GM19043 (cell line): ENCODE measurements around the gene BICC1.

ENCODE experiments used
- ATAC-seq: cut with Tn5 transposase; IDR thresholded peaks from one replicate; pipeline ENCODE4 v1.9.1; 2021; ENCODE audit warnings: low read depth; ENCODE audit not compliant: unreplicated experiment

The BICC1 gene

DNA sequence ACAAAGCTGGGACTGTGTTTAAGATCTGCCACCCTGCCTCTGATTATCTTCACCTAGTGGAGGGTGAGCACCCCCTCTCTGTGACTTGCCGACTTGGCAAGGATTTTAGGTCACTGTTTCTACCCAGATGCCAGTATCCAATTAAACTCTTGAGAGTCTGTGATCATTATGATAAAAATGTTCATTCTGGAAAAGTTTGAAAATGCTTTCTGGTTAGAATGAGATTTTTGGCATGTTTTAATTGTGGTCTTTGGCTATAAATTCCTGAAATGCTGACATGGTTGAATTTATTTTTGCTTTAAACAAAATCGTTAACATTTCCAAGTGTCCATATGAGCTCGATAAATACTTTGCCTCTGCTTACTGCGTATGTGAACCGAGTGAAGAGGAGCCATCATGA, 221.4 kb downstream of the BICC1 start:
- ATAC-seq = no peak

DNA sequence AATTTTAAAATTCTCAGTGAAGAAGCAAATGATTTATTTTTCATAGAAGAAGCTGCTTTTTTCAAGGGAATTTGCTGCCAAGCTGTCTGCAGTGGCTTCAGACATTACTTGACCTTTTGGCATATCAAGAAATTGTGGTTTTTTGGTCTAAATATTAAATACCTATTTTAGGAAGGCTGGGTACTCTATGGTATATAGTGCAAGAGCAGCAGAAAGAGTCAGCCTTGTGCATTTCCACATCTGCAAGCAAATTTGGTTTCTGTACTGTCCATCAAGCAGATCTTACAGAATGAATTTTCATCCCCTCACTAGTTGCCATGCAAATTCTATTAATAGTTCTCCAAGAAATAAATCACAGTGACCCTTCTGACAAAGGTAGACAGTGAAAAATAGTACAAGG, 222.0 kb downstream of the BICC1 start:
- ATAC-seq = no peak

DNA sequence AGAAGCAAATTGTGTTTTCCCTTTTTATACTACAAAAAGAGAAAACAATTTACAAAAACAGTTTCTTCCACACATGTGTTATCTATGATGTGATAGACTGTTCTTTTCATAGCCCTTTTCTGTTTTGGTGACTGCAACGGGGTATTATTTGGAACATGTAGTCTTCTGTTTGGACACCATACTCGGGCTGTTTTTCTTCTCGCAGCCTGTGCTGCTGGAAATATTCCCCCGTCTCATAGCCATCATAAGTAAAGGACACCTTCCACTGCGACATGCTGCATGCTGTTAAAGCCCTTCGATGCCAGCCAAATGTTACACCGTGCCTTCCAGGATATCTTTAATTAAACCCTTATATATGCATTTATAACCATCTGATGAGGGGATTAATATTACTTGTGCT, 222.4 kb downstream of the BICC1 start:
- no peak for ATAC-seq

DNA sequence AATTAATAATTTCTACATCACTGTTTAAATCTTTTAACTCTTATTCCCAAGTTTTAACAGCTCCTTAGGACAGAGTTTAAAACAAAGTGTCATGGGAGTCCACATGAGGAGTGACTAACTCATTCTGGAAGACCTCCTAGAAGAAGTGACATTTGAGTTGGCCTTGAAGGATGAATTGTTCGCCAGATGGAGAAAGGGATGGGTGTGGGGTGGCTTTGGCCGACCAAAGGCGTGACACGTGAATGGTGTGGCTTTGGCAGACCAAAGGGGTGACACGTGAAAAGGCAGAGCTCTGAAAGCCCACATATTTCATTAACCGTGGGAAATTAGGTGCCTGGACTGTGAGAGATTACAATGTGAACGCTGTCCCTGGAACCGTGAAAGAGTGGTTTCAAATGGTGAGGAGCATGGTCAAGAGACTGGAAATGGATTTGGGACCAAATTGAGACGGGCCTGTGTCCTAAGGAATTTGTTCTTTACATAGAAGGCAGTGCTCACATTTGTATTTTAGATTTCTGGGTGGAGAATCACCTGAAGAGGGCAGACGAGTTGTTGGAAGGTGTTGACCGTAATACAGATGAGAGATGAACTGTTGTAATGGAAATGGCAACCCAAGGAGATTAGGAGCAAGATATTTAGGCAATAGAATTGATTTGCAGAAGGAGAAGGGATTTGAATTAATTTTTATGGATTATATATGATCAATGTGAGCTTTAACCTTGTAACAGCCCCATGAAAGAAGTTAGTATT, 228.1 kb downstream of the BICC1 start:
- no peak for ATAC-seq

DNA sequence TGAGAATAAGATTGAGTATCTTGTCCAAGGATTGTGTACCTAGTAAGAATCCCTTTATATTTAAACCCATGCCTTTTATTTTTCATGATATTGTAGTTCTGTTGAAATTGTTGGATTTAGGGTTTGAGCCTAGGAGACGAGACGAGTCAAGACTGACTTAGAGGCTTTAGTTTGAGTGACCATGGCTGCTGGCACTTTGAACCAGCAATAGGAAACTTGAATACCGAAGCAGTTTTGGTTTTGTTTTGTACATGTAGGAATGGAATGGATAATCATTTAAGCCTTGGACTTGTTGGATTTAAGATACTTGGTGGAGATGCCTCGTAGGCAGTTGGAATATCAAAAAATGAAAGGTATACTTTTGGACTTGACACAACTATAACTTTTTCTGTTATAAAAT, 229.0 kb downstream of the BICC1 start:
- ATAC-seq = no peak

DNA sequence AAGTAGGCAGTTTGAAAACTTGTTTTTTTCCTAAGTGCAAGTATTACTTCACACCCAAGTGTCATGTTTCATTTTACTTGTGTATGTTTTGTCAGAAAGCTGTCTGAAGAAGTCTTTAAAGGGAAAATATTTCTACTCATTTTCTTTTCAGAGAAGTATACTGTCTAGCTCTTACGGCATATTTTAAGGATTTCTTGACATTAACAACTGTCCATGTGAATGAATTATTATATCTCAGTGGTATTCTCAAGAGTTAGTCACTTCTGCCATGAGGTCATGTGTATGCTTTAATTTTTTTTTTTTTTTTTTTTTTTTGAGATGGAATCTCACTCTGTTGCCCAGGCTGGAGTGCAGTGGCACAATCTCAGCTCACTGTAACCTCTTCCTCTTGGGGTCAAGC, 229.5 kb downstream of the BICC1 start:
- no peak for ATAC-seq

DNA sequence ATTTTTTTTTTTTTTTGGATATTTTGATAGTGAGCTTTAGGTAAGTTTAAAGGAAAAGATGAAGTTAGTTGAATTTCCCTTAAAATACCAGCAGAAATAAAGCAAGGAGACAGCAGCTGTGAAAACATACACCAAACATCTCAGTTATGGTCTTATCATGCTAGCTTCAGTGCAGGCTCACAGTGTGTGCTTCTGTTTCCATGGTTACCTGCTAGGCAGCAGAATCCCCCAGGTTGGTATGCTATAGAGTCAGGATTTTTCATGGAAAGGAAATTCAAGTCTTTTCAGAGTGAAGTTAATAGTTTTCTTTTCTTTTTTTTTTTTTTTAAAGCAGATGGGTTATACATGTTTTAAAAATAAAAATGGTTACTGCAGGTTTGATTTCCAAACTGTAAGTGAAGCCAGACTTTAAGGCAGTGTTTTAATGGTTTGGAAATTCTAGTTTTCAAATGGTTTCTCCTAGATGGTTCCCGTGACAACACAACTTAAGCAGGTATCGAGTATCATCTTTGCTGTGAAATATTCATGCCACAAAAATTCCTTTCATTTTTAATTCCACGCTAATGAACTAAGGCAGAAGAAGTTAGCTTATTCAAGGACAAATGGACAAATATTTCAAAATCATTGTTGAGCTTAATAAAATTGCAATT, 230.9 kb downstream of the BICC1 start:
- no peak for ATAC-seq

DNA sequence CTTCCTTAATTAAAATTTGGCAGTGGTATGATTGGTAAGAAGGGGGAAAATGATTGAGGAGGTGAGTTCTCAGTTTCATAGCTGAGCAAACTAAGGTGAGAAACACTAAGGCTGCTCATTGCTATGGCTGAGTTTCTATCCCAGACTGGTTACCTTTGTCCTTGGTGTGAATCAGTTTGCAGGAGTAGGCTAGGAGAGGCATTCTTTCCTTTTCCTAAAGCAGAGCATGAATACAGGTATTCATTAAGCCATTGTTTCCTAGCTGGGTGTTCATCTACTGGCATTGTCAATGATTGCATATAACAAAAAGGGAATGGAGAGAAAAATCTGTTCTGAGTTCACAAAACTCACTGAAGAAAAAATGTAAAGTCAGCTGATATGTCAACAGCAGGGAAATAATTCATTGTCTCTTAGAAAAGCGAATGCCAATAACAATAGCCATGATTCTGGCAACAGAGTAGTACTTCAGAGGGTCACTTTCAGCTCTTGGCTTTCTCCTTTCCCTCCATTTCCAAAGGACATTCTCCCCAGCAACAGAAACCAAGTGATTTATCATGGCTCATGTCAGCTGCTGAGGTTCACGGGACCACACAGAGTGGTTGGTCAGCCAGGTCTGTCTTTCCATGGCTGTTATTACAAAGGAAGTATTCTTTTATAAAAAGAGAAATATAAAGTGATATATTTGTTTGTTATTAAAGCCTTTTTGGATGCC, 234.0 kb downstream of the BICC1 start:
- ATAC-seq = no peak

DNA sequence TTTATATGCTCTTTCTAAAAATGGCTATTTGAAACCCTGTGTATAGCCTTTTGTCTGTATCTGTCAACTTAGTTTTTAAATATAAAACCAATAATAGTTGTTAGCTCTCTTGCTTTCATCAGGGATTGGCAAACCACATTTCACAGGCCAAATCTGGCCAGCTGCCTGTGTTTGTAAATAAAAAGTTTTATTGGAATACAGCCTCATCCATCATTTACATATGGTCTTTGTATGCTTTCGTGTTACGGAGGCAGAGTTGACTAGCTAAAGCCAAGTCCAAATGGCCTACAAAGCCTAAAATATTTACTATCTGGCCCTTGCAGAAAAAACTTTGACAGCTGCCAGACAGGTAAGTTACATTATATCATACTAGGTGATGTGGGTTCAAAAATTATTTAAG, 235.0 kb downstream of the BICC1 start:
- no peak for ATAC-seq

DNA sequence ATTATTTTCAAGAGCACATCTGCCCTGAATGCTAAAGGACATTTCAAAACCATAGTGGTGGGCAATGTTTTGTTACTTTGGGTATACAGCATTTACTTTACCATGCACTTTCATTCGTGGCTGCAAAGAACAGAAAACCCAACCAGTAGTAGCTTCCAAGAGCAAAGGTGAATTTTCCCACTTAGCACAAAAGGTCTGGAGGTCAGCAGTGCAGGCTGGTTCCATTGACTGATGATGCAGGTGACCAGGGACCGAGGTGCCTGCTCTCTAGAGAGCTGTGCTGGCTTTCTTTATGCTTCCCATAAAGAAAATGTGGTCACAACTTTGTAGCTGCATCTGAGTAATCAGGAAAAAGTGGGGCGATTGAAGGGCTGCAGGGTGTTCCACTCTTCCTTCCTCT, 240.0 kb downstream of the BICC1 start:
- no peak for ATAC-seq

DNA sequence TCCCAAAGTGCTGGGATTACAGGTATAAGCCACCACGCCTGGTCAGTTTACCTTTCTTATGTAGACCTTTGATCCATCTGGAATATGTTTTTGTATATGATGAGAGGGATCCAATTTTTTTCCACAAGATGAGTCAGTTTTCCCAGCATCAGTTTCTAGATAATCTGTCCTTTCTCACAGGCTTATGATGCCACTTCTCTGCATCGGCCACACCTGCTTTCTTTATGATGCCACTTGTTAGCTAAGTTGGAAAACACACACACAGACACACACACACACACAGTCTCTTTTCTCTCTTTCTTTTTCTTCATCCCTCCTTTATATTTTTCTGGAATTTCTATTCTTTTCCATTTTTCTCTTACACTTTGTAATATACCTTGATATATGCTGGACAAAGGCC, 240.8 kb downstream of the BICC1 start:
- no peak for ATAC-seq

DNA sequence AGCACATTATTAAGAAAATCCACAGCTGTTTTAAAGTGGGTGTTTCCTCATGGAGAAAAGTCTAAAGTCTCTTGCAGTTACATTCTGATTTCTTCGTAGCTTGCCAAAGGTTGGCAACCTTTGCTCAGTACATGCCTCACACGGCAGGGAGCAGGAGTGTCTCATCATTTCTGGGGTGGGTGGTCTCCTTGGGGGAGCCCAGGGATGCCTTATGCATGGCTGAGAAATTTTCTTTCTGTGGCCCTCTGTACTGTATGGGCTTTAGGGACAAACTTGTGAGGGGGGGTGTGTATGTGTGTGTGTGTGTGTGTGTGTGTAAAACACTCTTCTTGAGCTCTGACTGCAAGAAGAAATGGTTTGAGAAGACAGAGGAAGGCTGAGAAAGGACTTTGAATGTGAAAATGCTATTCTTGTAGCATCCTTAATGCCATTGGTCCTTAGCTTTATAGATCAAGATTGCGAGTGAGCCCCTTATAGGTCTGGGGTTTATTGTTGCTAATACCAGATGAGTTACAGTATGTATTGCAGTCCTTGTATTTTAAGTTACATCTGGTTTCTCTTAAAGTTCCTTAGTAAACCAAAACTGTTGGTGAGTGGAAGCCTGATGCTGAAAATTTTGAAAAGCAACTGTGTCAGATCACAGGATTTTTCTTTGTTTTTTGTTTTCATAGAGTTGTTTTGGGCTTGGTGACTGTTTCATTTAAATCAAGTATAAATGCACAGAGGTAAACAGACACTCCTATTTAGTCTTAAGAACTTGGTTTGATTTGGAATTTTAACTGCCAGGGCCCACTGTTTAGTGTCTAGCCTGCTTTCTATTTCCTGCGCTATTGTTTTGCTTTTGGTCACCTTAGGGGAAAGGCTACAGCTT, 242.0 kb downstream of the BICC1 start:
- ATAC-seq = no peak

DNA sequence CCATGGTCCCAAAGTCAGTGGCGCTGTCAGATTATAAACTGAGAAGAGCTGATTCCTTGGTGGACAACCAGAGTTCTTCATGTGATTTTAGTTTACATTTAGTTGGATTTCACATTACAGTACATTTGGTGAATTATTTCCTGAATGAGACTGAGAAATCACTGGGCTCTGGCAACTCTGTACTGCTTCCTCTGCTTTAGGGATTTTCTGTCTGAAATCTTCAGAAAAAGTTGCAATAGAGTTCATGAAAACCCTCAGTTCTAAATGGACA, 242.6 kb downstream of the BICC1 start:
- ATAC-seq = no peak

DNA sequence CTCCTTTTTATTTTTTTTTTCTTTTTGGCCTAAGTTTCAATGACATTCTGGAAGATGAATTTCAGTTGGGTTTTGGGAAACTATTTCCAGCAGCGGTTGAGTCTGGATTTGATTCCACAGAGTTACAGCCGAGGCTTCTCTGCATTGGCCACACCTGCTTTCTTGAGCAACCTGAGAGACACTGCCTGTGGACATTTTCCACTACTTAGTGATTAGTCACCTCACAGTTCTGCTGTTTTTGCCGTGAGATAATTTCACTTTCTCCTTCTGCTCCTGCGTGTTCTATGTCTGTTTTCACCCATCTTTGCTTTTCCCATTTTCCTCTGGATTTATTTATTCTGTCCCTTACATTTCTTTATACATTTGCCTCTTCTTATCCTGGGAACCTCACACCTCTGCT, 243.0 kb downstream of the BICC1 start:
- ATAC-seq = no peak

DNA sequence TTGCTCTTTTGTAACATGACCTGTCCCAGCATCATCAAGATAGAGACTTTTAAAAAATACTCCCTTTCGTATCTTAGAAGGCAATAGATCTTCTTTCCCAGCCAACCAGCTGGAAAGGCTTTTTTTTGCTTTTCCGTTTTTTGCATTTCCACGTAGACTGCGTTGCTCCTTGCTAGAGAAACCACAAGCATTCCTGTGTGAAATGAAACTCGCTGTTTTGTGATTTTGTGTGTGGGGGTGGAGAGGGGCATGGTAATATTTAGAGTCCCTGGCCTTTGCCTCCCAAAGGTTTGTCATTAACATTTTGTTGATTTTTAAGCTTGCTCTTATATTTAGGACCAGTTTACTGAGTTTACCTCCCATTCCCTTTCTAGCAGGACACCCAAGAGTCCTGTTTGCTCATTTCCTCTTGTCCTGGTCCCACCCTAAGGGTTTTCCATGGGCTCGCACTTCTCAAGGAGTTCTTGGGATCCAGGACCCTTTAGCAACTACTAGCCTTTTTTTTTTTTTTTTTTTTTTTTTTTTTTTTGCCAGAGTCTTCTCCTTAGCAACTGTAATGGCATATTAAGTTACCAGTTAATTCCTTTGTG, 243.6 kb downstream of the BICC1 start:
- ATAC-seq = no peak

DNA sequence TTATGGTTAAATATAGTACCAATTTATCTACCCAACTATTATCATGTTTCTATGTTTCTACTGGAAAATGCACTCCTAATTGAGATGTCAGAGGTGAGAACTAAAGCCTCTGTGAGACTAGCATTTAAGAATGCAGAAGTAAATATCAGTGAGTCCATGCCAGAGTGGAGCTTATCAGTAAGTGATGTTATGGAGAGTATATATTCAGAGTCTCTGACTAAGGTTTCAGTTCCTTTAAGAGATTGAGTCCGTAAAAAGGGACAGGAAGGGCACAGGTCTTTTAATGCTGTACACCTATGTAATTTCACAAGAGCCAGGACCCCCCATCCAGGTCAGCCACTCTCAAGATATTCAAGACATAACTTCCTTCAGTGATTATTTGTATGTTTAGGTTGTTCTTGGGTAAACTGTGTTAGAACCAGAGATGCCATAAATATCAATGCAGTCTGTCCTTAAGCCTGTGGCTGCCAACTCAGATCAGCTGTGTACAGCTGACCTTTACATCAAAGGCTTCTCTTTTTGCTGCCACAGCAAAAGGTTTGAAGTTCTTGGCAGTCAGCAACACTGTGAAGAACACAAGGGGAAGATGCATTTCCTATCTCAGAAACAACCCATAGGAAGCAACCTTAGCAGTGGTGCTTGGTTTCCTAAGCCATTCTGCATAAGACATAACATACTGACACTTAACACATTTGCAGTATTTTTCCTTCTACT, 244.8 kb downstream of the BICC1 start:
- ATAC-seq = peak; percentile 47

DNA sequence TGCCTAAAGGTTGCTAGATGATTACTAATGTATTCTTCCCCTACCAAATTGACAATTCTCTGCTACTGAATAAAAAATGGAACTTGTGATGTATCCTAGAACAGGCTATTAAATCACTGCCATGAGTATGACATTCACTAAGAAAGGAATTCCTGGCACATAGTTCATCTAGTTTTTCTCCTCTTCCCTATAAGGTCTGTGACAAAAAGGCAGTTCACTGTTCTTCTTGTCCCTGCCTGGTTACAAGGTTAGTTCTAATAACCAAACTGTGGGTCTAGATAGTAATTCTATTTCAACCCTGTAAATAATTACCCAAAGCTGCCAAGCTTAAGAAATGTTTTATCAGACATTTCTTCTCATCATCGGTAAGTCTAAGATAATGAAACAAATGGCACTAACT, 245.6 kb downstream of the BICC1 start:
- no peak for ATAC-seq

DNA sequence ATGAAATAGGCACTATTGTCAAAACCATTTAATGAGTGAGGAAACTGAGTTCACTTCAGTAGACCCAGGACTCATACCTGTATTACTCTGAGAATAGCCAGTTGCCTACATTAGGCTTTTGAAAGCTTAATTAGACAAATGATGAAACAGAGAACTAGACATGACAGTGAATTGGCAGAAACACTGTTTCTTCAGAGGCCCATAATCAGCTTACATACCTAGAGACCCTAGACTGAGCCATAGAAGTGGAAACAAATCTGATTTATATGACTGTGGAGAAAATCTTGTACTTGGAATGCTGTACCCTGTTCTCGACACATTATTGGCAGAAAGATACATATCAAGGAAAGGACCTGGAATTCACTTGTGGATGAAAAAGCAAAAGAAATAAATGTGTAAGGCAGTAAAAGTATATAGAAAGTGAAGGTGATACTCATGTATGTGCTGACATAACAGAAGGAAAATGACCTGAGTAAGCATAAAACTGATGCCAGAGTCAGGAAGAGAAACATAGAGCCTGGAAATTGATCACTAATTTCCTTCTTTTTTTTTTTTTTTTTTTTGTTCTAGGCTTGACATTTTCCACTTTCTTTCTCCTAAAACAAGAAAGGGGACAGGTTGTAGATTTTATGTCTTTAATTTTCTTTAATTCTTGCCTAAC, 251.5 kb downstream of the BICC1 start:
- no peak for ATAC-seq

DNA sequence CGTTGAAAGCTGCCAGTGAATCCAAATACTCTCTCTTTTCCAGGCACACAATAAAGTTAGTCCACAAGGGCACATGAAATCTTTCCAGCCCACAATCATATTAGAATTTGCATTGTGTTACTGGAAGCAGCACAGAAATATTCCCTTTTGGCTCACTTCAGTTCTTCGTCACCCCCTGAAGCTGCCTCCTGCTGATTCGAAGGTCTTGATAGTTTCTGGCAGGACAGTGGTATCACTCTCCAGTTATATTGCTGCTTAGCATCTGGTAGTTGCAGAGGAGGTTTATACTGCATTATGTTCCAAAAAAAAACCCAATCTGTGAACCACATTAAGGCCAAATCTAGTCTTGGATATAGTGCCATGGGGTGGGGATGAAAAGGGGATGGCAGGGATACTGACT, 253.2 kb downstream of the BICC1 start:
- ATAC-seq = no peak

DNA sequence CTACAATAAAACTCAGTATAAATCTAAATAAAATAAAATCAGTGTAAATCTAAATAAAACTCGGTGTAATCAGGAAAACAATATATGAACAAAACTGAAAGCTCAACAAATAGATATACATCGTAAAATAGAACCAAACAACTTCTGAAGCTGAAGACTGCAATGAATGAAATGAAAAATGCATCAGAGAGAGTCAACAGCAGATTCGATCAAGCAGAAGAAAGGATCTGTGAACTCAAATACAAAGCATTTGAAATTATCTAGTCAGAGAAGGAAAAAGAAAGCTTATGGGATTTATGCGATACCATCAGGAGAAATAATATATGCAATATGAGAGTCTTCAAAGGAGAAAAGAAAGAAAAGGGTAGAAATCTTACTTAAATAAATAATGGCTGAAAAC, 255.0 kb downstream of the BICC1 start:
- no peak for ATAC-seq
